Prostate gland (tissue), 2 donors: ENCODE measurements around the gene AAR2. TPM values are rescaled to one million over a fixed set of nuclear protein-coding genes. Genes with fewer than 3 reads are reported as not detected.

ENCODE experiments used
- DNase-seq: peaks from one replicate; pipeline ENCODE4 v3.0.0-alpha.2; 2019; ENCODE audit warnings: low spot score
- H3K27ac ChIP-seq, 2 donors: fragments of 200-600 bp; sonication (generic); 2 replicates each; pipeline ENCODE4 v1.5.1; 2017 to 2019
- H3K27me3 ChIP-seq: fragments of 200-600 bp; sonication (generic); replicated peaks from 2 replicates; pipeline ENCODE4 v1.5.1; 2019; ENCODE audit not compliant: insufficient read depth
- H3K36me3 ChIP-seq, 2 donors: fragments of 200-600 bp; sonication (generic); 1 replicate in 1 of 2; 2 replicates in 1 of 2; pipeline versions ENCODE4 v1.5.1 to v1.8.1; 2017 to 2019
- H3K4me1 ChIP-seq: fragments of 200-600 bp; sonication (generic); replicated peaks from 2 replicates; pipeline ENCODE4 v1.5.1; 2019
- H3K4me3 ChIP-seq, 2 donors: fragments of 200-600 bp; sonication (generic); 2 replicates each; pipeline ENCODE4 v1.5.1; 2017 to 2019
- H3K9me3 ChIP-seq: fragments of 200-600 bp; sonication (generic); 2 replicates; pipeline ENCODE4 v1.5.1; 2017
- POLR2A ChIP-seq: fragments of 450-650 bp; IDR thresholded peaks from one replicate; pipeline ENCODE4 v1.6.1; 2016; ENCODE audit warnings: antibody characterized with exemption, mild to moderate bottlenecking
- POLR2AphosphoS5 ChIP-seq: sonication (generic); formaldehyde crosslinking; IDR thresholded peaks from one replicate; pipeline ENCODE4 v1.6.1; 2017; ENCODE audit warnings: antibody characterized with exemption
- WGBS: methylation state at CpG from one replicate; pipeline ENCODE4 v1.1.5; 2018; 5-methylcytosine and 5-hydroxymethylcytosine counted together
- intact Hi-C: fragments of 100-400 bp; cut with DNase I; formaldehyde crosslinking; loops from one replicate; pipeline ENCODE4 v1.14.2; 2022
- total RNA-seq, 2 donors: library from RNA; depleted of rRNA; stranded (reverse); fragments of >200 nt; gene quantifications; one replicate each; pipeline ENCODE4 v1.1.0, GENCODE V29; 2016
- TF ChIP-seq, protein P1 (sequence below), 4 experiments: fragments of 200-600 bp in 2 of 4; fragments of 450-650 bp in 2 of 4; sonication (generic) in 2 of 4; IDR thresholded peaks; 1 replicate in 3 of 4; 2 replicates in 1 of 4; pipeline ENCODE4 v1.5.1; 2016 to 2019; ENCODE audit warnings: antibody characterized with exemption in 4 of 4, mild to moderate bottlenecking in 2 of 4, moderate library complexity in 2 of 4

AAR2 gene, protein sequence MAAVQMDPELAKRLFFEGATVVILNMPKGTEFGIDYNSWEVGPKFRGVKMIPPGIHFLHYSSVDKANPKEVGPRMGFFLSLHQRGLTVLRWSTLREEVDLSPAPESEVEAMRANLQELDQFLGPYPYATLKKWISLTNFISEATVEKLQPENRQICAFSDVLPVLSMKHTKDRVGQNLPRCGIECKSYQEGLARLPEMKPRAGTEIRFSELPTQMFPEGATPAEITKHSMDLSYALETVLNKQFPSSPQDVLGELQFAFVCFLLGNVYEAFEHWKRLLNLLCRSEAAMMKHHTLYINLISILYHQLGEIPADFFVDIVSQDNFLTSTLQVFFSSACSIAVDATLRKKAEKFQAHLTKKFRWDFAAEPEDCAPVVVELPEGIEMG
- total RNA-seq: 10 to 100 TPM; 34.7 to 44.6 TPM

DNA sequence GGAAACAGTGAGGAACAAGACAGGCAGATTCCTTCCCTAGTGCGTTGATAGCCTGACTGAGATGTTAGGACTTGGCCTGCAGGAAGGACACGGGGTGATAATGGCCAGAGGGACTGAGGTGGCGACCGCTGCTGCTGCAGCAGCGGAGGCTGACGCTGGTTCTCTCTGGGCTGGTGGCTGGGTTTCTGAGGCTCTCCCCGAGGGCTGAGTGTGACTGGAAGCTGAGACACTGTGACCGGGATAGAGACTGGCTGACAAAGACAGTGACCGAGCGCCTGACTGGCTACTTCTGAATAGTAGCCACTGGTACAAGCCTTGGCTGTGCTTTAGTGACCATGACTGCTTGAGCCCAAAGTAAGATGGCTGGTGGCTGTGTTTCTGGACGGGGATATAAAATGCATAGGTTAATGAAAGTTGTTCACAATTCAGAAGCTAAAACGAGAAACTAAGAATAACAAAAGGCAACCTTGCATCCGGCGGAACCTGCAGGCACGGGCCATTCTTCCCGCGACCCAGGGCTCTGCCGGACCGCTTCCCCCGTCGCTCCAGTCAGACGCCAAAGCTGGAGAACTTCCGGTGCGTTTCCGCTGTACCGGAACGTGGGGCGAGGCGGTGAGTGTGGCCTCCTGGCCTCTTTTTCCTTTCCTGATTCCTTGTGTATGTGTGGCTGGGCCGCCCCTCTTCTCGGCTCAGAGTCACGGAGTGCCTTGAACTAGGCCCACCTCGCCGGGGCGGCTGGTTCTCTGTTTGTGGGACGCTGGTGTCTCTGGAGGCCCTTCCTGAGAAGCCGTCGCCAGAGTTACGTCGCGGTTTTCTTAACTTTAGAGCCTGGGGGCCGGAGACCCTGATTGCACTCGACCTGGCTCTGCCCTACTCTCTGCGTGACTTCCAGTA lies at the start of gene AAR2:
Gene AAR2, plus strand, starts transcription at position 587 of the 894 bp plus-strand sequence. CDS start 3,391 bp downstream, outside the sequence.
- 15% methylated on average over 43 of the region's 44 CpGs for WGBS
- H3K4me3 ChIP-seq: peak within 1 kb of the TSS; percentile 64 to 67
- no peaks in the 10 kb centered on the region for H3K9me3 ChIP-seq
- DNase-seq: peak; percentile 53
- TF ChIP-seq POLR2A (no peak), POLR2AphosphoS5 (peak; percentile 93)
- TF ChIP-seq, protein P1, sequence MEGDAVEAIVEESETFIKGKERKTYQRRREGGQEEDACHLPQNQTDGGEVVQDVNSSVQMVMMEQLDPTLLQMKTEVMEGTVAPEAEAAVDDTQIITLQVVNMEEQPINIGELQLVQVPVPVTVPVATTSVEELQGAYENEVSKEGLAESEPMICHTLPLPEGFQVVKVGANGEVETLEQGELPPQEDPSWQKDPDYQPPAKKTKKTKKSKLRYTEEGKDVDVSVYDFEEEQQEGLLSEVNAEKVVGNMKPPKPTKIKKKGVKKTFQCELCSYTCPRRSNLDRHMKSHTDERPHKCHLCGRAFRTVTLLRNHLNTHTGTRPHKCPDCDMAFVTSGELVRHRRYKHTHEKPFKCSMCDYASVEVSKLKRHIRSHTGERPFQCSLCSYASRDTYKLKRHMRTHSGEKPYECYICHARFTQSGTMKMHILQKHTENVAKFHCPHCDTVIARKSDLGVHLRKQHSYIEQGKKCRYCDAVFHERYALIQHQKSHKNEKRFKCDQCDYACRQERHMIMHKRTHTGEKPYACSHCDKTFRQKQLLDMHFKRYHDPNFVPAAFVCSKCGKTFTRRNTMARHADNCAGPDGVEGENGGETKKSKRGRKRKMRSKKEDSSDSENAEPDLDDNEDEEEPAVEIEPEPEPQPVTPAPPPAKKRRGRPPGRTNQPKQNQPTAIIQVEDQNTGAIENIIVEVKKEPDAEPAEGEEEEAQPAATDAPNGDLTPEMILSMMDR (IDR thresholded peaks at IDR 0.05): no peak
- no peaks in the 10 kb centered on the region for H3K27me3 ChIP-seq
- peak within 1 kb of the TSS; percentile 52 to 68 for H3K27ac ChIP-seq
- no peaks in the 10 kb centered on the region for H3K4me1 ChIP-seq
- intact Hi-C loops: no loop called here
- no peaks in the 10 kb centered on the region for H3K36me3 ChIP-seq

DNA sequence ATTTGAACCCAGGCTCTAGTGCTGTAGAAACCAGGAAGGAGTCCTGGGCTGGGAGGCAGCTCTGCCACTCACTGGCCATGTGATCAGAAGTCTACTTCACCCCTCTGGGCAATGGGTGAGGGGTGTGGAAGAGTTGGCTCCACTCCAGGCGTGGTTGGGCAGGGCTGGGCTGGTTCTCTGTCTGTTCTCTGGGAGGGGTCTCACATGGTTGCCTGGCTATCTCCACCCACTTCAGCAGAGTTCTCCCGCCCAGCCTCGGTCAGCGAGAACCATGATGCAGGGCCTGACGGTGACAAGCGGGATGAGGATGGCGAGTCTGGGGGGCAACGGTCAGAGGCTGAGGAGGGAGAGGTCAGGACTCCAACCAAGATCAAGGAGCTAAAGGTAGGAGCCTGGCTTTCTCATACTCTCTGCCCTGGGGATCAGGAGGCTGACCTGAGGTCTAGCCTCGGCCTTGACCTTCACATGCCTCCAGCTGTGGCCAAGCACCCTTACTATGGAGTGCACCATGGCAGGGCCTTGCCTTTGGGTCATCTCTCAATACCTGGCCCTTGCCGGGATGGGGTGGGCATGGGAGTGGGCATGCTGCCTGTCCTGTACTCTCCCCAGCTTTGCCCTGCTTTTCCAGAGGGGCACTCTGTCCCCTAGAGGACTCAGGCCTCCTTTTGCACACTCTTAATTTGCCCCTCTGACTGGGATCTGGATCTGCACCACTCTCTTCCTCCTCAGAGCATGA lies 42.1 kb upstream of the AAR2 start:
- intact Hi-C loops: no loop called here
- WGBS: 90% methylated on average over 8 of the region's 10 CpGs
- TF ChIP-seq, protein P1 (IDR thresholded peaks at IDR 0.05): no peak
- TF ChIP-seq POLR2AphosphoS5 (no peak), POLR2A (no peak)
- Histone ChIP-seq H3K4me1 (no peaks in the 10 kb centered on the region), H3K36me3 (peaks cover 7 to 9% of the 10 kb centered on the region in 2 donors), H3K9me3 (no peaks in the 10 kb centered on the region), H3K4me3 (no peak overlapping the region), H3K27me3 (no peaks in the 10 kb centered on the region), H3K27ac (no peak overlapping the region)
- no peak for DNase-seq

DNA sequence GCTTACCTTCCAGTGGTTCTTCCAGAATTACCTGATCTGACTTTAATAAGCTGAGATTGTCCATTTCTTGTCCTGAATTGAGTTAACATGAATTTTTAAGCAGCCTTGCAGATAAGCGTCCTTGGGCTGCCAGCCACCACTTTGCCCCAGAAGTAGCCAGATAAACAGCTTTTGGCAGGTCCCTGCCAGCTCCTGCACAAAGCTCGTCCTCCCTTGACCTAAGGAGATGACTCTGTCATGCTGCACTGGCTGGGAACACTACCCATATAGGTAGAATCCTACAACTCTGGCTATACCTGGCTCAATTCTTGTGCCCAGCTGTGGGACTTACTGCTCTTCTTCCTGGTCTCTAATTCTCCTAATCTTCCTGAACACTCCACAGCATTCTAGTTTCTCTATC lies 39.6 kb upstream of the AAR2 start:
- WGBS: 70% methylated on average over 2 of the region's 2 CpGs
- Histone ChIP-seq H3K27ac (no peak overlapping the region), H3K27me3 (no peaks in the 10 kb centered on the region), H3K36me3 (peaks cover 0 to 9% of the 10 kb centered on the region in 2 donors), H3K9me3 (no peaks in the 10 kb centered on the region), H3K4me3 (no peak overlapping the region), H3K4me1 (no peaks in the 10 kb centered on the region)
- TF ChIP-seq, protein P1 (IDR thresholded peaks at IDR 0.05): no peak
- TF ChIP-seq POLR2A (no peak), POLR2AphosphoS5 (no peak)
- no peak for DNase-seq
- intact Hi-C loops: loop anchor here (2.0 to 5.0 kb wide), 2 partner anchors 39 to 202 kb away; no protein-coding TSS in a partner anchor

DNA sequence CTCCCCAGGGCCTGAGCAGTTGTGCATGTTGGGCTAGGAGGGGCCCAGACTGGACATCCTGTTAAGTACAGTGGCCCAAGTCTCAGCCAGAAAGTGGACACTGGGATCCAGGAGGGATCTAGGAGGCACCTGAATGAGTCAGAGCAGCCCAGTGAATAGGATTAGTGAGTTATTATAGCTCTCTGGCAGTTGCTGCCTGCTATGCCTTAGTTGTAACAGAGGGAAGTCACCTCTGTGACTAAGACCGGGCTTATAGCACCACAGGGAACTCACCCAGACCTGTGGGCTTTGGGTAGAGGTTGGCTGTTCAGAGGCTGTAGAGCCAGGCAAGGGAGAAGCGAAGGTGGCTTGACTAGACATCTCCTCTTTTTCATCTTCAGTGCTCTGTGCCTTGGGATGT lies 39.0 kb upstream of the AAR2 start:
- 100% methylated on average over 2 of the region's 2 CpGs for WGBS
- Histone ChIP-seq H3K36me3 (peaks cover 0 to 9% of the 10 kb centered on the region in 2 donors), H3K4me3 (no peak overlapping the region), H3K27ac (no peak overlapping the region), H3K4me1 (no peaks in the 10 kb centered on the region), H3K9me3 (no peaks in the 10 kb centered on the region), H3K27me3 (no peaks in the 10 kb centered on the region)
- intact Hi-C loops: loop anchor here (2.0 to 5.0 kb wide), 2 partner anchors 40 to 202 kb away; no protein-coding TSS in a partner anchor
- no peak for TF ChIP-seq POLR2A
- TF ChIP-seq, protein P1 (IDR thresholded peaks at IDR 0.05): no peak
- TF ChIP-seq POLR2AphosphoS5: no peak
- DNase-seq: no peak
